B cell (primary cell): Measurements from ENCODE around the gene DPP4. TPM values are rescaled to one million over a fixed set of nuclear protein-coding genes. Genes with fewer than 3 reads are reported as not detected.

Experiments used
- ATAC-seq: fragments of 200-7000 bp; cut with Tn5 transposase; one replicate; pipeline ENCODE4 v1.10.0; 2021; ENCODE audit warnings: low read depth, mild to moderate bottlenecking, moderate number of reproducible peaks, moderate library complexity
- CTCF ChIA-PET: fragments of 350-600 bp; sonication (Branson Sonifier 250); formaldehyde crosslinking; loops from one replicate; lab custom pipeline; 2021; ENCODE audit warnings: antibody characterized with exemption, inconsistent platforms; lab: Charles Lee
- POLR2A ChIA-PET: fragments of 350-600 bp; sonication (Branson Sonifier 250); formaldehyde crosslinking; loops from one replicate; lab custom pipeline; 2021; ENCODE audit warnings: antibody characterized with exemption; lab: Charles Lee
- DNase-seq: peaks from one replicate; pipeline ENCODE4 v3.0.0; 2013
- H2AFZ ChIP-seq: 2 replicates; pipeline ENCODE4 v1.6.1; 2012; ENCODE audit warnings: mild to moderate bottlenecking, low read depth, low read length; ENCODE audit not compliant: insufficient read depth, poor library complexity, severe bottlenecking
- H3K27ac ChIP-seq, 2 donors: 1 replicate in 1 of 2; 2 replicates in 1 of 2; pipeline ENCODE4 v1.5.1; 2012 to 2013; ENCODE audit warnings: low read length in 2 of 2, mild to moderate bottlenecking in 2 of 2, moderate library complexity in 1 of 2
- H3K27me3 ChIP-seq, 4 experiments: fragments of 200-600 bp in 1 of 4; sonication (generic) in 1 of 4; replicated peaks in 1 of 4; 1 replicate in 2 of 4; 2 replicates in 2 of 4; pipeline versions ENCODE4 v1.6.1 to v1.7.0; 2013 to 2016; ENCODE audit warnings: low read length in 3 of 4, mild to moderate bottlenecking in 2 of 4, mixed read lengths in 1 of 4, moderate library complexity in 1 of 4; ENCODE audit not compliant: insufficient read depth in 4 of 4, control insufficient read depth in 3 of 4; ENCODE audit errors: control extremely low read depth in 1 of 4
- H3K36me3 ChIP-seq, 2 experiments: replicated peaks in 1 of 2; 1 replicate in 1 of 2; 2 replicates in 1 of 2; pipeline versions ENCODE4 v1.6.1 to v1.7.1; 2013; ENCODE audit warnings: low read length in 1 of 2; ENCODE audit not compliant: insufficient read depth in 2 of 2, control insufficient read depth in 1 of 2; ENCODE audit errors: control extremely low read depth in 1 of 2, extremely low read depth in 1 of 2
- H3K4me1 ChIP-seq, 2 donors: fragments of 200-600 bp in 1 of 2; sonication (generic) in 1 of 2; 1 replicate in 1 of 2; 2 replicates in 1 of 2; pipeline versions ENCODE4 v1.5.1 to v1.6.1; 2013 to 2017; ENCODE audit warnings: low read length in 2 of 2; ENCODE audit not compliant: control insufficient read depth in 2 of 2, insufficient read depth in 2 of 2
- H3K4me2 ChIP-seq: replicated peaks from 2 replicates; pipeline ENCODE3; 2012; ENCODE audit warnings: mild to moderate bottlenecking, low read depth, low read length; ENCODE audit not compliant: poor library complexity, severe bottlenecking
- H3K4me3 ChIP-seq, 5 experiments: fragments of 200-600 bp in 1 of 5; sonication (generic) in 1 of 5; 1 replicate in 3 of 5; 2 replicates in 2 of 5; pipeline versions ENCODE4 v1.5.1 to v1.7.0; 2011 to 2016; ENCODE audit warnings: low read length in 4 of 5, mild to moderate bottlenecking in 4 of 5, low read depth in 2 of 5, control low read depth in 1 of 5, moderate library complexity in 1 of 5; ENCODE audit not compliant: insufficient read depth in 1 of 5; ENCODE audit errors: control extremely low read depth in 1 of 5, extremely low read depth in 1 of 5
- H3K79me2 ChIP-seq: fragments of 200-600 bp; sonication (generic); one replicate; pipeline ENCODE4 v1.6.0; 2016; ENCODE audit warnings: low read length; ENCODE audit not compliant: control insufficient read depth, insufficient read depth
- H3K9ac ChIP-seq: fragments of 200-600 bp; sonication (generic); 2 replicates; pipeline ENCODE4 v1.6.1; 2017; ENCODE audit warnings: mild to moderate bottlenecking, low read length, moderate library complexity
- H3K9me3 ChIP-seq, 3 donors: one replicate each; pipeline versions ENCODE4 v1.6.1 to v1.7.1; 2013; ENCODE audit warnings: low read length in 2 of 3; ENCODE audit not compliant: control insufficient read depth in 2 of 3, insufficient read depth in 1 of 3; ENCODE audit errors: control extremely low read depth in 1 of 3
- H4K20me1 ChIP-seq: 2 replicates; pipeline ENCODE4 v1.6.0; 2012; ENCODE audit warnings: mild to moderate bottlenecking, low read length; ENCODE audit not compliant: insufficient read depth, control insufficient read depth, poor library complexity, severe bottlenecking
- H3K27ac Mint-ChIP-seq: one replicate; pipeline ENCODE4 v1.8.0; 2021; ENCODE audit warnings: mixed read lengths
- H3K27me3 Mint-ChIP-seq: one replicate; pipeline ENCODE4 v1.8.0; 2021; ENCODE audit warnings: mixed read lengths
- H3K4me1 Mint-ChIP-seq: one replicate; pipeline ENCODE4 v1.8.0; 2021; ENCODE audit warnings: mixed read lengths
- H3K4me3 Mint-ChIP-seq: one replicate; pipeline ENCODE4 v1.8.0; 2021; ENCODE audit warnings: mixed read lengths
- H3K9me3 Mint-ChIP-seq: one replicate; pipeline ENCODE4 v1.8.0; 2022; ENCODE audit warnings: mixed read lengths; ENCODE audit not compliant: insufficient read depth
- CTCF ChIP-seq: fragments of 200-600 bp; IDR thresholded peaks from one replicate; pipeline ENCODE4 v1.8.0; 2022; ENCODE audit warnings: antibody characterized with exemption, mild to moderate bottlenecking
- EZH2 ChIP-seq: IDR thresholded peaks from 2 replicates; pipeline ENCODE4 v1.6.1; 2012; ENCODE audit warnings: borderline replicate concordance, low read depth, mild to moderate bottlenecking, moderate library complexity, low read length; ENCODE audit not compliant: insufficient read depth, poor library complexity, severe bottlenecking
- WGBS: methylation state at CpG from one replicate; pipeline ENCODE4 v1.1.5; 2013; ENCODE audit warnings: missing lambda C conversion rate; ENCODE audit not compliant: insufficient coverage; 5-methylcytosine and 5-hydroxymethylcytosine counted together
- intact Hi-C: fragments of 100-400 bp; cut with micrococcal nuclease; formaldehyde crosslinking; loops from one replicate; pipeline ENCODE4 v1.10.0; 2022
- polyA plus RNA-seq: library from polyadenylated mRNA; depleted of rRNA; stranded (reverse); fragments of >200 nt; gene quantifications from 2 replicates; pipeline ENCODE4 v1.2.3, GENCODE V29; 2012
- total RNA-seq, 2 donors: library from RNA; stranded (reverse); fragments of 120-200 nt in 1 of 2; gene quantifications; 1 replicate in 1 of 2; 2 replicates in 1 of 2; pipeline versions ENCODE4 v1.2.3 to v1.2.4, GENCODE V29; 2013 to 2022

The DPP4 gene
- total and polyA plus RNA-seq, 2 donors (not counting 1 experiment from before 2014, with no cell fraction given), result 0.18 to 1.2 TPM

GRCh38 chr2:162072976-162073887 is 783 bp downstream of the DPP4 start:
- WGBS, result 30% methylated on average over 36 of the region's 37 CpGs
- ChIA-PET CTCF (no interaction called here), POLR2A (no interaction called here)
- peak overlapping the region; percentile 91 for H3K4me2 ChIP-seq
- intact Hi-C loops, result no loop called here
- Mint-ChIP-seq H3K4me3 (peak overlapping the region; percentile 85), H3K27me3 (peaks cover 43% of the 10 kb centered on the region), H3K9me3 (no peaks in the 10 kb centered on the region), H3K4me1 (peaks cover 9% of the 10 kb centered on the region), H3K27ac (no peak overlapping the region)
- H3K9ac ChIP-seq, result peak overlapping the region; percentile 67
- H3K36me3 ChIP-seq, result no peaks in the 10 kb centered on the region
- peak overlapping the region in 4 of 5 experiments; percentile 33 to 71 (median 55) for H3K4me3 ChIP-seq
- no peak overlapping the region for H3K27ac ChIP-seq
- peaks cover 0 to 28% (median 14%) of the 10 kb centered on the region in 4 experiments for H3K27me3 ChIP-seq
- no peaks in the 10 kb centered on the region for H3K79me2 ChIP-seq
- H2AFZ ChIP-seq, result peak overlapping the region; percentile 72
- H4K20me1 ChIP-seq, result no peaks in the 10 kb centered on the region
- TF ChIP-seq EZH2 (no peak), CTCF (no peak)
- no peaks in the 10 kb centered on the region for H3K9me3 ChIP-seq
- ATAC-seq, result no peak
- DNase-seq, result peak; percentile 6
- H3K4me1 ChIP-seq, result peaks cover 15% of the 10 kb centered on the region in 2 donors

GRCh38 chr2:162072181-162072702 is 1.8 kb downstream of the DPP4 start:
- Histone ChIP-seq H2AFZ (no peak overlapping the region), H3K36me3 (no peaks in the 10 kb centered on the region), H3K27me3 (peaks cover 0 to 28% (median 14%) of the 10 kb centered on the region in 4 experiments), H3K4me2 (no peak overlapping the region), H3K79me2 (no peaks in the 10 kb centered on the region), H3K4me3 (no peak overlapping the region), H4K20me1 (no peaks in the 10 kb centered on the region), H3K9me3 (no peaks in the 10 kb centered on the region), H3K4me1 (peaks cover 15% of the 10 kb centered on the region in 2 donors), H3K9ac (no peak overlapping the region), H3K27ac (no peak overlapping the region)
- peaks cover 43% of the 10 kb centered on the region for H3K27me3 Mint-ChIP-seq
- ATAC-seq (no peak), DNase-seq (no peak)
- no peak overlapping the region for H3K27ac Mint-ChIP-seq
- intact Hi-C loops, result no loop called here
- TF ChIP-seq CTCF (no peak), EZH2 (no peak)
- H3K4me1 Mint-ChIP-seq, result peaks cover 9% of the 10 kb centered on the region
- no peaks in the 10 kb centered on the region for H3K9me3 Mint-ChIP-seq
- ChIA-PET CTCF (interaction anchor here (1.0 kb wide), 1 partner anchor 52 kb away, joined by 3 read pairs; no protein-coding TSS in a partner anchor), POLR2A (no interaction called here)
- H3K4me3 Mint-ChIP-seq, result peak overlapping the region; percentile 8
